MM.1S (cell line): ENCODE results near the gene CTTNBP2NL.

Experiments
- CTCF ChIP-seq: fragments of 300-600 bp; sonication (generic); IDR thresholded peaks from 2 replicates; pipeline ENCODE4 v1.5.1; 2016; ENCODE audit warnings: antibody characterized with exemption, low read length, mixed read lengths
- EZH2phosphoT487 ChIP-seq: fragments of 300-600 bp; sonication (generic); IDR thresholded peaks from 2 replicates; pipeline ENCODE4 v1.6.1; 2018; ENCODE audit warnings: antibody characterized with exemption, low read length

- TF ChIP-seq CTCF (no peak), EZH2phosphoT487 (no peak)
Observed at GRCh38 chr1:112457241-112457640, 61.2 kb downstream of the CTTNBP2NL start.
